ENCODE measurements around the gene MDK.
"Not testable (repeated sequence)": the region's sequence is repeated elsewhere in the genome, so short reads cannot be mapped to it uniquely, and the experiment has no call there.

Gene MDK

DNA sequence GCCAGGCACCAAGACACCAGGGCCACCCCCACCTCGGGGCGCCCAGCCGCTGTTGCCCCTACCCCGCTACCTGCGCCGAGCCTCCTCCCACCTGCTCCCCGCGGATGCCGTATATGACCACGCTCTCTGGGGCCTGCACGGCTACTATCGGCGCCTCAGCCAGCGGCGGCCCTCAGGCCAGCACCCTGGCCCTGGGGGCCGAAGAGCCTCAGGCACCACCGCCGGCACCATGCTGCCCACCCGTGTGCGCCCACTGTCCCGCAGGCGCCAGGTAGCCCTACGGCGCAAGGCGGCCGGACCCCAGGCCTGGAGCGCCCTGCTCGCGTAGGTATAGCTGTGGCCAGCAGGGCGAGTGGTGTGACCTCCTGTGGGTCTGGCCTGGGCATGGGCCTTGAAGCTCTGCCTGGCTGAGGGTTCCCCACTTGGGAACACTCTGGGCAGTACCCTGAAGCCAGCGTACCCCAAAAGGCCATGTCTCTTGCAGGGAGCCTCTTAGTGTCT, 14.8 kb upstream of the MDK start:
- no peak overlapping the region for H3K4me3 ChIP-seq (ENCODE audit: low read depth, low read length)
- TF ChIP-seq, protein P1, sequence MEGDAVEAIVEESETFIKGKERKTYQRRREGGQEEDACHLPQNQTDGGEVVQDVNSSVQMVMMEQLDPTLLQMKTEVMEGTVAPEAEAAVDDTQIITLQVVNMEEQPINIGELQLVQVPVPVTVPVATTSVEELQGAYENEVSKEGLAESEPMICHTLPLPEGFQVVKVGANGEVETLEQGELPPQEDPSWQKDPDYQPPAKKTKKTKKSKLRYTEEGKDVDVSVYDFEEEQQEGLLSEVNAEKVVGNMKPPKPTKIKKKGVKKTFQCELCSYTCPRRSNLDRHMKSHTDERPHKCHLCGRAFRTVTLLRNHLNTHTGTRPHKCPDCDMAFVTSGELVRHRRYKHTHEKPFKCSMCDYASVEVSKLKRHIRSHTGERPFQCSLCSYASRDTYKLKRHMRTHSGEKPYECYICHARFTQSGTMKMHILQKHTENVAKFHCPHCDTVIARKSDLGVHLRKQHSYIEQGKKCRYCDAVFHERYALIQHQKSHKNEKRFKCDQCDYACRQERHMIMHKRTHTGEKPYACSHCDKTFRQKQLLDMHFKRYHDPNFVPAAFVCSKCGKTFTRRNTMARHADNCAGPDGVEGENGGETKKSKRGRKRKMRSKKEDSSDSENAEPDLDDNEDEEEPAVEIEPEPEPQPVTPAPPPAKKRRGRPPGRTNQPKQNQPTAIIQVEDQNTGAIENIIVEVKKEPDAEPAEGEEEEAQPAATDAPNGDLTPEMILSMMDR (IDR thresholded peaks at IDR 0.05; ENCODE audit: low read depth, low read length, missing control alignments) = no peak

DNA sequence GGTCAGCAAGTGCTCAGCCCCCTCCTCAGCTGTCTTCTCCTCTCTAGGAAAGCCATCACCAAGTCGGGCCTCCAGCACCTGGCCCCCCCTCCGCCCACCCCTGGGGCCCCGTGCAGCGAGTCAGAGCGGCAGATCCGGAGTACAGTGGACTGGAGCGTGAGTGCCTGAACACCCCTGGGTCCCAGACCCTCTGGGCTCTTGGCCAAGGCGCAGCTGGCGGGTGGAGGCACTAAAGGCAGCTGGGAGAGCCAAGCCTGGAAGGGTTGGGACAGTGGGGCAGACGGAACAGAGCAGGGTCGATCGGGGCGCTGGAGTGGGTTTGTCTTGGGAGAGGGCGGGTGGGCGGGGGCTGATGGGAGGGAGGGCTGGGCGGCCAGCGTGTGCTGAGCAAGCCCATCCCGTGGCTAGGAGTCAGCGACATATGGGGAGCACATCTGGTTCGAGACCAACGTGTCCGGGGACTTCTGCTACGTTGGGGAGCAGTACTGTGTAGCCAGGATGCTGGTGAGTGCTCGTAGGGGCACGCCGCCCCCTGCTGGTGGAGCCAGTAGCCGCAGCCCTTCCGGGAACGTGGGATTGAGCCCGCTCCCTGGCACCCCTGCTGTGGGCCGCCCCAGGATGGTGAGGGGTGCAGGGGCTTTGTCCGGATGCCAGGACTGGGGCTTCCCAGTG, 14.1 kb upstream of the MDK start:
- no peak overlapping the region for H3K4me3 ChIP-seq (ENCODE audit: low read depth, low read length)
- TF ChIP-seq, protein P1 (IDR thresholded peaks at IDR 0.05; ENCODE audit: low read depth, low read length, missing control alignments) = peak; percentile 87
- no peak for DNase-seq (ENCODE audit: low read depth)

More for the DNA sequence above, 14.8 kb upstream of the MDK start:
- no peak for DNase-seq (ENCODE audit: low read depth)

DNA sequence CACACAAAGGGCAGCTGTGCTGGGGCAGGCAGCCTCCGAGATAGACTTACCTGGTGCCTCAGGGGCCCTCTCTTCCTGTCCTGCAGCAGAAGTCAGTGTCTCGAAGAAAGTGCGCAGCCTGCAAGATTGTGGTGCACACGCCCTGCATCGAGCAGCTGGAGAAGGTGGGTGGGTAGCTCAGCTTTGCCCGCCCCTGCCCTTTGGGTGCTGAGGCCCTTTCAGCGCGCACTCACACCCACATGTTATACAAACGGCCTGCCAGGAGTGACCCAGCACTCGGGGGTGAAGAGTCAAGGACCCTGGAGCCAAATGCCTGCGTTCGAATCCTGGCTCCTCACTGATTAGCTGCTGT, 13.6 kb upstream of the MDK start:
- no peak overlapping the region for H3K4me3 ChIP-seq (ENCODE audit: low read depth, low read length)
- no peak for DNase-seq (ENCODE audit: low read depth)

DNA sequence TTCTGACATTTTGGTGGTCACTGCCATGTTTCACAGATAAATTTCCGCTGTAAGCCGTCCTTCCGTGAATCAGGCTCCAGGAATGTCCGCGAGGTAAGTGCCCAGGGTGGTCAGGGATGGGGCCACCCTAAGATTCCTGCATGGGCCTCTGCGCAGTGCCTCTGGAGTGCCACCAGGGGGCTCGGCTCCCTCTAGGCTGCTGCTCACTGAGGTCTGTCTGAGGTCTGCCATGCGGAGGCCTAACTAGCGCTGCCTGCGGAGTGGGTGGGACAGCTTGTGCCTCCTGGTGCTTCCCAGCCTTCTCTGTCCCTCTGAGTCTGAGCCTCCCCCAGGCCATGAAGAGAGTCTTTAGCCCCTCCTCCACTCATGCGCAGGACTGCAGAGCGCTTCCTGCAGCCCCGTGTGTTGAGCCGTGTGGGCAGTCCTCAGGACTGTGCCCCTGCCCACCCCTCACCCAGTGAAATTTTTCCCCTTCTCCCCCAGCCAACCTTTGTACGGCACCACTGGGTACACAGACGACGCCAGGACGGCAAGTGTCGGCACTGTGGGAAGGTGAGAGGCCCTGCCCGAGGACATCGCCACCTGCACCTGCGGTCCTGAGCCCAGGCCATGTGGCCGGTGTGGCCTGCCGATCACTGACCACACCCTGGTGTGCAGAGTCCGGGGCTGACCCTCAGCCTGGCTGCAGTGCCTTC, 11.9 kb upstream of the MDK start:
- TF ChIP-seq, protein P1 (IDR thresholded peaks at IDR 0.05; ENCODE audit: low read depth, low read length, missing control alignments) = peak; percentile 97
- DNase-seq (ENCODE audit: low read depth) = no peak
- H3K4me3 ChIP-seq (ENCODE audit: low read depth, low read length) = no peak overlapping the region

More for the DNA sequence above, 13.6 kb upstream of the MDK start:
- TF ChIP-seq, protein P1 (IDR thresholded peaks at IDR 0.05; ENCODE audit: low read depth, low read length, missing control alignments) = no peak

DNA sequence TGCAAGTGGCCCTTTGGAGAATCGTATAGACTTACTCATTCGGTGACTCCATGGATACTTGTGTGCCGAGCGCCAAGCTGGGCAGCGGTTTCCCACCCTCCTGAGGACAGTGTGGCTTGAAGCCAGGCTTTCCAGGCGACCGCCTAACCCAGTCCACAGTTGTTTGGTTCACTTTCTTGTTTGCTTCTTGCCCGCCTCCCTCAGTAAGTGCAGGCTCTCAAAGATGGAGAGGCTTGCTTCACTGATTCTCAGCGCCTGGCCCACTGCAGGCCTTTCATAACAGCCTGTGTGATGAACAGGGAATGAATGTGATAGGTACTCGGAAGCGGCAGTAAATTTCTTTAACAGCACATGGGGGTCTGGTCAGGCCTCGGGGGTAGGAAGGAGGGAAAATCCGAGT, 11.2 kb upstream of the MDK start:
- TF ChIP-seq, protein P1 (IDR thresholded peaks at IDR 0.05; ENCODE audit: low read depth, low read length, missing control alignments) = no peak

DNA sequence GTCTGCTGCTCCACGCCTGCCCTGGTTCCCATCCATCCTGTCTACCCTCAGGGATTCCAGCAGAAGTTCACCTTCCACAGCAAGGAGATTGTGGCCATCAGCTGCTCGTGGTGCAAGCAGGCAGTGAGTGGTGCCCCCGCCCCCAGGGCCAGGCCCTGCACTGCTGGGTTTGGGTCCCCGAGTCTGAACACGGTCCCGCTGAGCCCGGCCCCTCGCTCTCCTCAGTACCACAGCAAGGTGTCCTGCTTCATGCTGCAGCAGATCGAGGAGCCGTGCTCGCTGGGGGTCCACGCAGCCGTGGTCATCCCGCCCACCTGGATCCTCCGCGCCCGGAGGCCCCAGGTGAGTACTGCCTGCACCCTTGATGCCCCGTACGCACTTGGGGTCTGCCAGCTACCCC, 10.2 kb upstream of the MDK start:
- DNase-seq (ENCODE audit: low read depth); H3K4me3 ChIP-seq (ENCODE audit: low read depth, low read length): not testable (repeated sequence)

More for the DNA sequence above, 11.2 kb upstream of the MDK start:
- H3K4me3 ChIP-seq (ENCODE audit: low read depth, low read length) = no peak overlapping the region
- DNase-seq (ENCODE audit: low read depth) = no peak

DNA sequence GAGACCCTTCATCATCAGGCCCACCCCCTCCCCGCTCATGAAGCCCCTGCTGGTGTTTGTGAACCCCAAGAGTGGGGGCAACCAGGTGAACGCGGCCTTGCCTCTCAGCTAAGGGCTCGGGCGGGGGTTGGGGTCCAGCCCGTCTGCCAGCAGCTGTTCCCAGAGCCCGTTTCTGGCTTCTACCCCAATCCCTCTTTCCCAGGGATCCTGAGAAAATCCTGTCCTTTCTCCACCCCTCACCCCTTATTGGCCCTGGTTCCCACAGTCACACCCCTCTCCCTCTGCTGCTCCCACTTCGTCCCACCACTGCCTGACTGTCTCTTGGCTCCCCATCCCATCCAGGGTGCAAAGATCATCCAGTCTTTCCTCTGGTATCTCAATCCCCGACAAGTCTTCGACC, 9.4 kb upstream of the MDK start:
- no peak for DNase-seq (ENCODE audit: low read depth)
- TF ChIP-seq, protein P1 (IDR thresholded peaks at IDR 0.05; ENCODE audit: low read depth, low read length, missing control alignments) = no peak
- no peak overlapping the region for H3K4me3 ChIP-seq (ENCODE audit: low read depth, low read length)

DNA sequence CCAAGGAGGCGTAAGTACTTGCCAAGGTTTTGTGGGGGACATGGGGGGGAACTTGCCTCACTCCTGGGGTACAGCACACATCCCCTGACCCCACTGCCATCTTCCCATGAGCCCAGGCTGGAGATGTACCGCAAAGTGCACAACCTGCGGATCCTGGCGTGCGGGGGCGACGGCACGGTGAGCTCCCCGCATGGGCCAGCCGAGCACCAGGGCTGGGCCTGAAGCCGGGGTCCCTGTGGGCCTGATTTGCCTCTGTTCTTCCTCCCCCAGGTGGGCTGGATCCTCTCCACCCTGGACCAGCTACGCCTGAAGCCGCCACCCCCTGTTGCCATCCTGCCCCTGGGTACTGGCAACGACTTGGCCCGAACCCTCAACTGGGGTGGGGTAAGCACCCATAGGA, 9.0 kb upstream of the MDK start:
- H3K4me3 ChIP-seq (ENCODE audit: low read depth, low read length); DNase-seq (ENCODE audit: low read depth): not testable (repeated sequence)

Data from GM12864 (cell line).